Upper lobe of left lung (tissue), 4 donors: ENCODE measurements around the gene KITLG.

ENCODE experiments used
- EP300 ChIP-seq, 4 donors: sonication (generic); formaldehyde crosslinking; IDR thresholded peaks; one replicate each; pipeline ENCODE4 v1.5.1; 2017; ENCODE audit warnings: antibody characterized with exemption in 4 of 4, control low read depth in 2 of 4
- POLR2A ChIP-seq, 4 donors: fragments of 450-650 bp; IDR thresholded peaks; one replicate each; pipeline ENCODE4 v1.5.1; 2016 to 2017; ENCODE audit warnings: antibody characterized with exemption in 4 of 4, mild to moderate bottlenecking in 2 of 4
- POLR2AphosphoS5 ChIP-seq, 2 donors: sonication (generic); formaldehyde crosslinking; IDR thresholded peaks; one replicate each; pipeline ENCODE4 v1.5.1; 2017; ENCODE audit warnings: antibody characterized with exemption in 2 of 2
- TF ChIP-seq, protein P1 (sequence below), 6 experiments: fragments of 450-650 bp in 4 of 6; fragments of 200-600 bp in 2 of 6; sonication (generic) in 2 of 6; IDR thresholded peaks; one replicate each; pipeline ENCODE4 v1.5.1; 2016 to 2019; ENCODE audit warnings: antibody characterized with exemption in 6 of 6

GRCh38 chr12:88448337-88448915 is 131.8 kb downstream of the KITLG start:
- TF ChIP-seq POLR2A (IDR thresholded peaks at IDR 0.05): no peak
- TF ChIP-seq, protein P1, sequence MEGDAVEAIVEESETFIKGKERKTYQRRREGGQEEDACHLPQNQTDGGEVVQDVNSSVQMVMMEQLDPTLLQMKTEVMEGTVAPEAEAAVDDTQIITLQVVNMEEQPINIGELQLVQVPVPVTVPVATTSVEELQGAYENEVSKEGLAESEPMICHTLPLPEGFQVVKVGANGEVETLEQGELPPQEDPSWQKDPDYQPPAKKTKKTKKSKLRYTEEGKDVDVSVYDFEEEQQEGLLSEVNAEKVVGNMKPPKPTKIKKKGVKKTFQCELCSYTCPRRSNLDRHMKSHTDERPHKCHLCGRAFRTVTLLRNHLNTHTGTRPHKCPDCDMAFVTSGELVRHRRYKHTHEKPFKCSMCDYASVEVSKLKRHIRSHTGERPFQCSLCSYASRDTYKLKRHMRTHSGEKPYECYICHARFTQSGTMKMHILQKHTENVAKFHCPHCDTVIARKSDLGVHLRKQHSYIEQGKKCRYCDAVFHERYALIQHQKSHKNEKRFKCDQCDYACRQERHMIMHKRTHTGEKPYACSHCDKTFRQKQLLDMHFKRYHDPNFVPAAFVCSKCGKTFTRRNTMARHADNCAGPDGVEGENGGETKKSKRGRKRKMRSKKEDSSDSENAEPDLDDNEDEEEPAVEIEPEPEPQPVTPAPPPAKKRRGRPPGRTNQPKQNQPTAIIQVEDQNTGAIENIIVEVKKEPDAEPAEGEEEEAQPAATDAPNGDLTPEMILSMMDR (IDR thresholded peaks at IDR 0.05): no peak
- TF ChIP-seq POLR2AphosphoS5 (IDR thresholded peaks at IDR 0.05): no peak
- TF ChIP-seq EP300 (IDR thresholded peaks at IDR 0.05): no peak
